Astrocyte of the spinal cord (primary cell): Measurements from ENCODE around the gene SLC2A1.

Experiments
- DNase-seq: peaks from one replicate; pipeline ENCODE4 v3.0.0; 2011; ENCODE audit warnings: low read depth, low spot score
- H3K4me3 ChIP-seq: 2 replicates; pipeline ENCODE4 v1.5.1; 2011; ENCODE audit warnings: low read depth, mild to moderate bottlenecking, low read length, moderate library complexity
- CTCF ChIP-seq: IDR thresholded peaks from 2 replicates; pipeline ENCODE4 v1.5.1; 2012; ENCODE audit warnings: low read depth, mild to moderate bottlenecking, low read length, inconsistent platforms
- in situ Hi-C: cut with HindIII; loops from 2 replicates; pipeline ENCODE4 v1.10.0; 2017; ENCODE audit warnings: low sequenced_read_pairs

The SLC2A1 gene

GRCh38 chr1:42961312-42962091 lies 2.8 kb upstream of the SLC2A1 start:
- in situ Hi-C loops = no loop called here
- H3K4me3 ChIP-seq = no peak overlapping the region
- TF ChIP-seq CTCF = no peak
- DNase-seq = no peak

- H3K4me3 ChIP-seq = no peak overlapping the region
- in situ Hi-C loops = no loop called here
- no peak for TF ChIP-seq CTCF
- no peak for DNase-seq
These were observed 2.1 kb upstream of the SLC2A1 start for GRCh38 chr1:42960566-42961311.

GRCh38 chr1:42960122-42960390 lies 1.4 kb upstream of the SLC2A1 start:
- H3K4me3 ChIP-seq = no peak overlapping the region
- no peak for DNase-seq
- TF ChIP-seq CTCF = no peak
- in situ Hi-C loops = no loop called here

- in situ Hi-C loops = no loop called here
- no peak for TF ChIP-seq CTCF
- H3K4me3 ChIP-seq = peak overlapping the region; percentile 86
- no peak for DNase-seq
These were observed 684 bp downstream of the SLC2A1 start for GRCh38 chr1:42957880-42958487.

- in situ Hi-C loops = no loop called here
- H3K4me3 ChIP-seq = peak overlapping the region; percentile 86
- TF ChIP-seq CTCF = no peak
- DNase-seq = no peak
These were observed 1.3 kb downstream of the SLC2A1 start for GRCh38 chr1:42957229-42957879.

GRCh38 chr1:42956739-42957138 lies 1.9 kb downstream of the SLC2A1 start:
- peak overlapping the region; percentile 86 for H3K4me3 ChIP-seq
- DNase-seq = no peak
- in situ Hi-C loops = no loop called here
- no peak for TF ChIP-seq CTCF
